Measurements from ENCODE around the gene PRR14. TPM values are rescaled to one million over a fixed set of nuclear protein-coding genes. Genes with fewer than 3 reads are reported as not detected.
A peak's percentile ranks its signal among the peaks of the same experiment; 100 is the strongest.

The PRR14 gene
- total RNA-seq, 1 donor from 2014 or later, result 27.3 TPM

DNA sequence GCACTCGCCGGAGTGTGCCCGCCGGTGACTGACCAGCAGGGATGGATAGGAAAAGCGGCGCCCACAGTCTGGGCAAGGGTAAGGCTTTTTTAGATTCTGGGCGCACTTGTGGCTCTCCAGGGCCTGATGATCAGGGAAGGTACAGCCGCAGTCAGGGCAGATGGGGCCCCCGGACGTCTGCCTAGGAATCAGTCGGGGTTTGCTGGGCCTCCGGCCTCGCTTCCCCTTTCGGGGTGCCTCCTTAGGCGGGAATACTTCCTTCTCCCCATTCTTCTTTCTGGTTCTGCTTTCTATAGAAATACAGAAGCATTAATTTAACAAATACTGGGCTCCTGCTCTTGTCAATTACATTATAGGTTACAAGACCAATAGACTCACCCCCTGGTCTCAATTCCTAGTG is 45.6 kb upstream of the PRR14 start:
- no peaks in the 10 kb centered on the region for H3K9me3 ChIP-seq (ENCODE audit: insufficient read depth, low read depth, low read length)
- peaks cover 7% of the 10 kb centered on the region for H3K36me3 ChIP-seq (ENCODE audit: insufficient read depth, low read length)
- FAIRE-seq (no peak), DNase-seq (ENCODE audit: low read depth) (no peak)
- Mint-ChIP-seq H3K27ac (ENCODE audit: unreplicated experiment) (no peak overlapping the region), H3K27me3 (ENCODE audit: low read depth, unreplicated experiment) (no peaks in the 10 kb centered on the region), H3K4me3 (ENCODE audit: unreplicated experiment) (no peak overlapping the region), H3K4me1 (ENCODE audit: low read depth, unreplicated experiment) (peaks cover 11% of the 10 kb centered on the region), H3K9me3 (ENCODE audit: unreplicated experiment) (peaks cover 3% of the 10 kb centered on the region), H3K36me3 (ENCODE audit: low read depth, unreplicated experiment) (peaks cover 10% of the 10 kb centered on the region)
- no peak overlapping the region for H2AFZ ChIP-seq (ENCODE audit: low read depth, low read length)
- H3K4me3 ChIP-seq (ENCODE audit: insufficient read depth, low read depth, low read length), result no peak overlapping the region
- H3K9ac ChIP-seq (ENCODE audit: low read length), result no peak overlapping the region
- H3K27me3 ChIP-seq (ENCODE audit: insufficient read depth, low read length), result no peaks in the 10 kb centered on the region
- no peak overlapping the region for H3K4me2 ChIP-seq (ENCODE audit: low read length)
- peaks cover 6% of the 10 kb centered on the region for H3K4me1 ChIP-seq (ENCODE audit: insufficient read depth, low read length)
- TF ChIP-seq, protein P1, sequence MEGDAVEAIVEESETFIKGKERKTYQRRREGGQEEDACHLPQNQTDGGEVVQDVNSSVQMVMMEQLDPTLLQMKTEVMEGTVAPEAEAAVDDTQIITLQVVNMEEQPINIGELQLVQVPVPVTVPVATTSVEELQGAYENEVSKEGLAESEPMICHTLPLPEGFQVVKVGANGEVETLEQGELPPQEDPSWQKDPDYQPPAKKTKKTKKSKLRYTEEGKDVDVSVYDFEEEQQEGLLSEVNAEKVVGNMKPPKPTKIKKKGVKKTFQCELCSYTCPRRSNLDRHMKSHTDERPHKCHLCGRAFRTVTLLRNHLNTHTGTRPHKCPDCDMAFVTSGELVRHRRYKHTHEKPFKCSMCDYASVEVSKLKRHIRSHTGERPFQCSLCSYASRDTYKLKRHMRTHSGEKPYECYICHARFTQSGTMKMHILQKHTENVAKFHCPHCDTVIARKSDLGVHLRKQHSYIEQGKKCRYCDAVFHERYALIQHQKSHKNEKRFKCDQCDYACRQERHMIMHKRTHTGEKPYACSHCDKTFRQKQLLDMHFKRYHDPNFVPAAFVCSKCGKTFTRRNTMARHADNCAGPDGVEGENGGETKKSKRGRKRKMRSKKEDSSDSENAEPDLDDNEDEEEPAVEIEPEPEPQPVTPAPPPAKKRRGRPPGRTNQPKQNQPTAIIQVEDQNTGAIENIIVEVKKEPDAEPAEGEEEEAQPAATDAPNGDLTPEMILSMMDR (IDR thresholded peaks at IDR 0.05; ENCODE audit: insufficient read depth, low read depth, low read length), result no peak
- TF ChIP-seq EZH2 (IDR thresholded peaks at IDR 0.05; ENCODE audit: insufficient read depth, low read length), result no peak
- no peaks in the 10 kb centered on the region for H4K20me1 ChIP-seq (ENCODE audit: insufficient read depth, low read length)
- no peak overlapping the region for H3K27ac ChIP-seq (ENCODE audit: low read depth, low read length)
- peaks cover 16% of the 10 kb centered on the region for H3K79me2 ChIP-seq (ENCODE audit: insufficient read depth, low read length)

- Histone ChIP-seq H3K4me1 (ENCODE audit: insufficient read depth, low read length) (peaks cover 8% of the 10 kb centered on the region), H3K27me3 (ENCODE audit: insufficient read depth, low read length) (no peaks in the 10 kb centered on the region), H3K9ac (ENCODE audit: low read length) (no peak overlapping the region), H3K4me2 (ENCODE audit: low read length) (no peak overlapping the region), H3K27ac (ENCODE audit: low read depth, low read length) (no peak overlapping the region), H2AFZ (ENCODE audit: low read depth, low read length) (no peak overlapping the region), H3K79me2 (ENCODE audit: insufficient read depth, low read length) (peaks cover 16% of the 10 kb centered on the region), H3K9me3 (ENCODE audit: insufficient read depth, low read depth, low read length) (no peaks in the 10 kb centered on the region), H3K4me3 (ENCODE audit: insufficient read depth, low read depth, low read length) (no peak overlapping the region), H3K36me3 (ENCODE audit: insufficient read depth, low read length) (peaks cover 7% of the 10 kb centered on the region), H4K20me1 (ENCODE audit: insufficient read depth, low read length) (no peaks in the 10 kb centered on the region)
- Mint-ChIP-seq H3K36me3 (ENCODE audit: low read depth, unreplicated experiment) (peaks cover 9% of the 10 kb centered on the region), H3K9me3 (ENCODE audit: unreplicated experiment) (no peaks in the 10 kb centered on the region), H3K27ac (ENCODE audit: unreplicated experiment) (no peak overlapping the region), H3K27me3 (ENCODE audit: low read depth, unreplicated experiment) (no peaks in the 10 kb centered on the region), H3K4me3 (ENCODE audit: unreplicated experiment) (no peak overlapping the region), H3K4me1 (ENCODE audit: low read depth, unreplicated experiment) (peaks cover 11% of the 10 kb centered on the region)
- DNase-seq (ENCODE audit: low read depth), result no peak
- TF ChIP-seq, protein P1 (IDR thresholded peaks at IDR 0.05; ENCODE audit: insufficient read depth, low read depth, low read length), result no peak
- TF ChIP-seq EZH2 (IDR thresholded peaks at IDR 0.05; ENCODE audit: insufficient read depth, low read length), result no peak
- no peak for FAIRE-seq
Measured at GRCh38 chr16:30606004-30606403, 44.8 kb upstream of the PRR14 start.

DNA sequence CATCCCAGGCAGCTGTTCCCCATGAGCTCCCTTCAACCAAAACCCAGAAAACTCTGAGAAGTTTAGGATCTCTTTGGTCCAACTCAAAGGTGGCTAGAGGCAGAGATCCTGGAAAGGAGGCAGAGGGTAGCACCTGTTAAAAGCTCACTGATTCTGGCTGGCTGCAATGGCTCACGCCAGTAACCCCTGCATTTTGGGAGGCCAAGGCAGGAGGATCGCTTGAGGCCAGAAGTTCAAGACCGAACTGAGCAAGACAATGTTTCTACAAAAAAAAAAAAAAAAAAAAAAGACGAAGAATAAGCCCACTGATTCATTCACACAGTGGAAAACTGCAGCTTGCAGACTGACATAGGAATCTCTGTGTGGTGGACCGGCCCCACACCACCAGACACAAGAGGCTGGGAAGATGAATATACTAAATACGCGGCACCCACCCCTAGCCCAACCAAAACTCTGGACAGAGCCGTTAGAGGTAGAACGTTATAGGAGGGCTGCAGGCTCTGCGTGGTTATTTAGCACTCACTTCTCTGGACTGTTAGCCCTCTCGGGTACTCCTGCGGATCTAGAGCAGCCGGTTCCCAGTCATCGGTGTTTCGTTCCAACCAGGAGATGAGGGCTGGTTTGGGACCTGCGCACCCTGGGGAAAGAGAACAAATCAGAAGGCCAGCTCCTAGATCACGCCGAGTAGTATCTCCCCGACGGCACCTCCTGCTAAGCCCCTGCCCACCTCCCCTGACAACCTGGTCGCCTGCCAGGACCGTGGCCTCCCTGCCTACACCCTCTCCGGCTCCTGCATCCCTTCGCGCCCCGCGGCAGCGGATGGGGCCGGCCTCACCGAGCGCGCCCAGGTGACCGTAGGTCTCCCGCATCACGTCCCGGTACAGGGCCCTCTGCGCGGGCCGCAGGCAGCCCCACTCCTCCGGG is 41.5 kb upstream of the PRR14 start:
- Mint-ChIP-seq H3K4me1 (ENCODE audit: low read depth, unreplicated experiment) (no peaks in the 10 kb centered on the region), H3K4me3 (ENCODE audit: unreplicated experiment) (peak overlapping the region; percentile 92), H3K27ac (ENCODE audit: unreplicated experiment) (peak overlapping the region; percentile 78), H3K27me3 (ENCODE audit: low read depth, unreplicated experiment) (no peaks in the 10 kb centered on the region), H3K36me3 (ENCODE audit: low read depth, unreplicated experiment) (peaks cover 4% of the 10 kb centered on the region), H3K9me3 (ENCODE audit: unreplicated experiment) (no peaks in the 10 kb centered on the region)
- Histone ChIP-seq H3K36me3 (ENCODE audit: insufficient read depth, low read length) (no peaks in the 10 kb centered on the region), H3K4me1 (ENCODE audit: insufficient read depth, low read length) (peaks cover 2% of the 10 kb centered on the region), H3K79me2 (ENCODE audit: insufficient read depth, low read length) (peaks cover 16% of the 10 kb centered on the region), H4K20me1 (ENCODE audit: insufficient read depth, low read length) (no peaks in the 10 kb centered on the region), H3K27ac (ENCODE audit: low read depth, low read length) (peak overlapping the region; percentile 86), H3K9me3 (ENCODE audit: insufficient read depth, low read depth, low read length) (no peaks in the 10 kb centered on the region), H3K9ac (ENCODE audit: low read length) (peak overlapping the region; percentile 96), H3K27me3 (ENCODE audit: insufficient read depth, low read length) (no peaks in the 10 kb centered on the region), H2AFZ (ENCODE audit: low read depth, low read length) (peak overlapping the region; percentile 97), H3K4me2 (ENCODE audit: low read length) (peak overlapping the region; percentile 84), H3K4me3 (ENCODE audit: insufficient read depth, low read depth, low read length) (peak overlapping the region; percentile 86)
- peak; percentile 25 for DNase-seq (ENCODE audit: low read depth)
- no peak for TF ChIP-seq EZH2 (IDR thresholded peaks at IDR 0.05; ENCODE audit: insufficient read depth, low read length)
- FAIRE-seq, result no peak

Data from astrocyte (in vitro differentiated cells and primary cell).